ENCODE data around the gene RABGAP1L.
A peak's percentile ranks its signal among the peaks of the same experiment; 100 is the strongest.
"Not testable (repeated sequence)": the region's sequence is repeated elsewhere in the genome, so short reads cannot be mapped to it uniquely, and the experiment has no call there.

The RABGAP1L gene

GRCh38 chr1:174837386-174837785, 678.1 kb downstream of the RABGAP1L start:
- DNase-seq, result no peak

- no peak for DNase-seq
Observed at GRCh38 chr1:174839211-174839610, 679.9 kb downstream of the RABGAP1L start.

DNA sequence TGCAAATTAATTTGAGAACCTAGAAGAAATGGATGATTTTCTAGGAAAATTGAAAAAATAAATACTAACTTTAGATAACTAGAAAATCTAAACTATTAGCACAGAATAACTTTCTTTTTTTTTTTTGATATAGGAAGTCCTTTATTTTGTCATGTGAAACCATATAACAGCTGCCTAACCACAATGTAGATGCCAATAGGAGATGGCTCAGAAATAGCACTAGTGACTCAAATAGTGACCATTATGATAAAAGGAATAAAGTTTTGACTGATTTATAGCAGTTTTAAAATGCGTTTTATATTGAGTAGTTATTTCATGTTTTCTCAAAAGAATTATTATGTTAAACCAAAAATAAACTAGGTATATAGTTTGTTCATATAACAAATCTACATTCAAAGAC, 682.4 kb downstream of the RABGAP1L start:
- no peak for DNase-seq

DNA sequence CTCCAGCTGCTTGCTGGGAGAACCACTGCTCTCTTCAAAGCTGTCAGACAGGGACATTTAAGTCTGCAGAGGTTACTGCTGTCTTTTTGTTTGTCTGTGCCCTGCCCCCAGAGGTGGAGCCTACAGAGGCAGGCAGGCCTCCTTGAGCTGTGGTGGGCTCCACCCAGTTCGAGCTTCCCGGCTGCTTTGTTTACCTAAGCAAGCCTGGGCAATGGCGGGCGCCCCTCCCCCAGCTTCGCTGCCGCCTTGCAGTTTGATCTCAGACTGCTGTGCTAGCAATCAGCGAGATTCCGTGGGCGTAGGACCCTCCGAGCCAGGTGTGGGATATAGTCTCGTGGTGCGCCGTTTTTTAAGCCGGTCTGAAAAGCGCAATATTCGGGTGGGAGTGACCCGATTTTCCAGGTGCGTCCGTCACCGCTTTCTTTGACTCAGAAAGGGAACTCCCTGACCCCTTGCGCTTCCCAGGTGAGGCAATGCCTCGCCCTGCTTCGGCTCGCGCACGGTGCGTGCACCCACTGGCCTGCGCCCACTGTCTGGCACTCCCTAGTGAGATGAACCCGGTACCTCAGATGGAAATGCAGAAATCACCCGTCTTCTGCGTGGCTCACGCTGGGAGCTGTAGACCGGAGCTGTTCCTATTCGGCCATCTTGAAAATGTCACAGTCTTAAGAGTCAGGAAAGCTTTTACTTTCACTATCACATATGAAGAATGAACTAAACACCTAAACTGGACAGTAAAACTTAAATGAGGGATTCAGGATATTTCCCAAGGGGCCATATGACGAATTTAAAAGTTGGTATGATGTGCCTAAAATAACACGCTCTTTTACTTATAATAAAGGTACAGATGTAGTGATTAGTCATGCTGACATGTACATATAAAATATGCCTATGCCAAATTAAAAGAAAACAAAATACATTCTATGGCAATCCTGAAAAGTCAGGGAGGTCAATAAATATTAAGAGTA, 689.6 kb downstream of the RABGAP1L start:
- DNase-seq, result not testable (repeated sequence)

GRCh38 chr1:174850726-174851125, 691.4 kb downstream of the RABGAP1L start:
- no peak for DNase-seq

GRCh38 chr1:174858301-174858700, 699.0 kb downstream of the RABGAP1L start:
- DNase-seq, result no peak

DNA sequence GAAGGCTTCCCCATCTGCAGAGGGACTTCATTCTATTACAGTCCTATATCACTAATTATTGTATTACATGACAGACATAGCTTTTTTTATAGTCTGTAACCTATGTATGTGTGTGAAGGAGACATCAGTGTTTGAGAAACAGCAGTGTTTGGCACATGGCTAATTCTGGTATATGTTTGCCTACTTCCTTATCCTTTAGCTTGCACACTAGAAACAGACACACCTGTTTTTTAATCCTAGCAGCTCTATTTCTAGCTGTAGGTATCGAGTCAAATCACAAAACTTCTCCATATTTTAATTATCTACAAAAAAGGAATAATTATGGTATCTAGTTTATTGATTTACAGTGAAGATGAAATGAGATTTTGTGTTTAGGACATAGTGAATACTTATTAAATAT, 711.0 kb downstream of the RABGAP1L start:
- DNase-seq, result no peak

- DNase-seq, result no peak
Observed at GRCh38 chr1:174871886-174872285, 712.6 kb downstream of the RABGAP1L start.

GRCh38 chr1:174872615-174873058, 713.3 kb downstream of the RABGAP1L start:
- DNase-seq, result no peak

- no peak for DNase-seq
Observed at GRCh38 chr1:174874331-174875053, 715.2 kb downstream of the RABGAP1L start.

GRCh38 chr1:174875306-174875705, 716.0 kb downstream of the RABGAP1L start:
- DNase-seq, result no peak

- DNase-seq, result peak; percentile 18
Observed at GRCh38 chr1:174877208-174877673, 717.9 kb downstream of the RABGAP1L start.

DNA sequence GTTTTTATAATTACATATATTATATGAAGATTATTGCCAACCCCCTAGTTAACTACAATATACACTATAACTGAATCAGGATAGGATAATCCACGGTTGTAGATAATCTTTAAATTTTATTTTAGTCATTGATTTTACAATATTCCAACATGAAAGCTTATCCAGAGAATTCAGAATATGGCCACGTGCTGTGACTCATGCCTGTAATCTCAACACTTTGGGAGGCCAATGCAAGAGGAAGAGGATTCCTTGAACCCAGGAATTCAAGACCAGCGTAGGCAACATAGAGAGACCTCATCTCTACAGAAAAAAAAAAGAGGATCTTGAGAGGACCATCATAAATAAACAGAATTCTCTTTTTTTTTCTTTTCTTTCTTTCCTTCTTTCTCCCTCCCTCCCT, 720.9 kb downstream of the RABGAP1L start:
- DNase-seq, result no peak

DNA sequence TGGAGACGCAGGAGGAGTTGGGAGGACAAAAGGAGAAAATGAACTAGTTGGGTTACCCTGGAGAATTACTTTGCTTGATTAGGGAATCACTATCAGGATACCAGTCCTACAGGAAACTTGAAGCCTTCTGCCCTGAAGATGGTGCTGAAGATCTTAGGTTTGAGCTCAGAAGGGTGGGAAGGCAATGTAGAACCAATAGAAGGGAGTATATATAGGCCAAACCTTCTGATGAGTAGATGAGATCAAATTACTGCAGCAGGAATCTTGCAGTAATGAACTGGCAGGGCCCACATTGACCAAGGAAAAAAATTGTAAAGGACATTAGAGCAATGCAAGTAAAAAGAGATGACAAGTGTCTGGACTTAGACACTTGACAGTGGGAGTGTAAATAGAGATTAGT, 724.1 kb downstream of the RABGAP1L start:
- no peak for DNase-seq

DNA sequence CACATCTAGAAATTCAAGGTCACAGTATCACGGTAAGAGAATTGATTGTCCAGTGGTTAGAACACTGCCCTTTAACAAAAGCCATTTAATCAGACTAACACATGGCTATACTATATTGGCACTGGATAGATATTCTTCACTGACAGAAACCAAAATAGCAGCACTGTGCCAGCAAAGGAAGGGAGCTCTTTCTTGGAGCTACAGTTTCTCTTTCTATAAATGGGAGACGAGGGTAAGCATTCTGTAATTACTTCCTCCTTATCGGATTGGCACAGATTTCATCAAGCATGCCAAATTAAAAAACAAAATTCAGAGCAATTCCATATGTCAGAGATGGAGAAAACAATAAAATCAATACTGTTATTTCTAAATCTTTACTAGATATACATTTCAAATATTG, 724.7 kb downstream of the RABGAP1L start:
- DNase-seq, result no peak

DNA sequence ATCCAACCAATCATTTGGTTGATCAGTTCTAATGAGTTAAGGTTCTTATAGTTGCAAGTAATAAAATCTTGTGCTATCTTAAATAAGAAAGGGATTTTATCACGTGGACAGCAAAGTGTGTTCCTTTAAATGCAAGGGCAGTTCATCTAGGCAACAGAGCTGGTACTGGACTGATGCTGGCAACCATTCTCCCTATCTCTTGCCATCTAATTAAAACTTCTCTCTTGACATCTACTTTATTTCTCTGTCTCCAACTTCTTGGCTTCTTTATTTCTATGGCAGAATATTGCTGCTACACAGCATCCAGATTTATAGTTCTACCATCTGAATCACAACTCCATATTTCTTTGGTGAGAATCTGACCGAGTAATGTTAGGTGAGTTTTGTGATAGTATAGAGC, 725.2 kb downstream of the RABGAP1L start:
- no peak for DNase-seq

- no peak for DNase-seq
Observed at GRCh38 chr1:174890024-174890423, 730.7 kb downstream of the RABGAP1L start.

DNA sequence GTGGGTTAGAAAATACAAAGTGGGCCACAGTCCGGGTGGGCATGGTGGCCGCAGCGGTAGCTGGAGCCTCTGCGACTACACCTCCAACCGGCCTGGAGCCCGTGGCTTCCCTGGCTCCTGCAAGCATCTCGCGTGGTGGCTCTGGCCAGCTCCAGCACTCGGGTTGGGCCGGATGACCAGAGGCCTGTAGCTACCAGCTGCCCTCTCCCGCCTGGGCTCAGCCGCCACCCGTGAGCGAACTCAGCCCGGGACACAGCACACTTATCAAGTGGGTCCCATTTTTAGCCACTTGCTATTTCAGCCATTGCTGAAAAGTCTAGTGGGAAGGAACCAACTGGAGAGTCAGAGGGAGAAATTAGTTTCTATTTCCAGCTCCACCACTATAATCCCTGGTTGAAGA, 732.7 kb downstream of the RABGAP1L start:
- no peak for DNase-seq

DNA sequence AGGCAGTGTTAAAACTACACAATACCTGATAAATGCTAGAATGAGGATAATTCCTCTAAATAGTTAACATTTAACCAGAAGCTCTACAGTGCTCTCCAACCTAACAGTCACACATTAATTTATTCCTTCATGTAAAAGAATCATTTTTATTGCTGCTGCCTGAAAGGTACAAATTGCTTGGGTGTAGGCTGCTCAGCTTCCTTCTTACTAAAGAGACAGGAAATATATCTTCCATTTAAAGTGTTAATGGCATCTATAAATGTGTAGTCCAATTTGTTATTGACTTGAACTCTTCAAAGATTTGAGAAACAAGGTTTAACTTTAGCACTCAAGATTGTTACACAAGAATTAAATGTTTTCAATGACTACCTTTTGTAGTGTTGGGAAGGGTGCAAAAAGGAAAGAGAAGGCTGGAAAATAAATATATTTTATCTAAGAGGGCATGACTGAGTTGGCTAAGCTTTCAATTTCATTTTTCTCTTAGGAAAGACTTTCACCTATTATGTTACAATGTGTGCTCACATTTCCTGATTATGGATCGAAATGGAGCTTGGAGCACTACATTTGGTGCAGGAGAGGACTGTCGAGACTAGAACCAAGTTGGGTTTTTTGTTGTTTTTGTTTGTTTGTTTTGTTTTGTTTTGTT, 734.9 kb downstream of the RABGAP1L start:
- no peak for DNase-seq

- not testable (repeated sequence) for DNase-seq
Observed at GRCh38 chr1:174895610-174896009, 736.3 kb downstream of the RABGAP1L start.

GRCh38 chr1:174898102-174898797, 738.9 kb downstream of the RABGAP1L start:
- no peak for DNase-seq

- no peak for DNase-seq
Observed at GRCh38 chr1:174900317-174900716, 741.0 kb downstream of the RABGAP1L start.
